Measurements from ENCODE around the gene OSBPL2. TPM values are rescaled to one million over a fixed set of nuclear protein-coding genes. Genes with fewer than 3 reads are reported as not detected.

Gene OSBPL2
- total RNA-seq, 4 donors from 2014 or later = 25.3 to 43.1 (median 27.6) TPM

GRCh38 chr20:62273416-62273815, 35.1 kb downstream of the OSBPL2 start:
- no peak for TF ChIP-seq CTCF (IDR thresholded peaks at IDR 0.05; ENCODE audit: low read depth)

GRCh38 chr20:62274332-62274950, 36.1 kb downstream of the OSBPL2 start:
- TF ChIP-seq CTCF (IDR thresholded peaks at IDR 0.05; ENCODE audit: low read depth) = no peak

GRCh38 chr20:62275219-62275618, 36.9 kb downstream of the OSBPL2 start:
- TF ChIP-seq CTCF (IDR thresholded peaks at IDR 0.05; ENCODE audit: low read depth) = no peak

- no peak for TF ChIP-seq CTCF (IDR thresholded peaks at IDR 0.05; ENCODE audit: low read depth)
These were observed 38.1 kb downstream of the OSBPL2 start for GRCh38 chr20:62276439-62276838.

GRCh38 chr20:62277253-62277652, 38.9 kb downstream of the OSBPL2 start:
- TF ChIP-seq CTCF (IDR thresholded peaks at IDR 0.05; ENCODE audit: low read depth) = no peak

- no peak for TF ChIP-seq CTCF (IDR thresholded peaks at IDR 0.05; ENCODE audit: low read depth)
These were observed 42.0 kb downstream of the OSBPL2 start for GRCh38 chr20:62280303-62280702.

- TF ChIP-seq CTCF (IDR thresholded peaks at IDR 0.05; ENCODE audit: low read depth) = no peak
These were observed 43.0 kb downstream of the OSBPL2 start for GRCh38 chr20:62281161-62281933.

Measured in subcutaneous adipose tissue (tissue), 4 donors.